Right ventricle myocardium inferior (tissue), 1 donor: Measurements from ENCODE around the gene SMTNL2. TPM values are rescaled to one million over a fixed set of nuclear protein-coding genes. Genes with fewer than 3 reads are reported as not detected.

Source experiments
- ATAC-seq: fragments of 200-7000 bp; cut with Tn5 transposase; one replicate; pipeline ENCODE4 v1.9.1; 2020; ENCODE audit warnings: mild to moderate bottlenecking, moderate library complexity
- DNase-seq: peaks from one replicate; pipeline ENCODE4 v3.0.0; 2021; ENCODE audit errors: missing footprints
- intact Hi-C: fragments of 100-400 bp; cut with DNase I; formaldehyde crosslinking; loops from one replicate; pipeline ENCODE4 v1.11.0; 2022
- long read RNA-seq: library from polyadenylated mRNA; unstranded; transcript quantifications from one replicate; pipeline ENCODE4 v2.0.0, GENCODE V29; 2021
- total RNA-seq: library from RNA; stranded (reverse); fragmentation: NEBNext Ultra II Directional; extraction: Animal tissue kit (Norgen Biotek cat#: 25700); gene quantifications from one replicate; pipeline ENCODE4 v1.2.1, GENCODE V29; 2021
- donor health status: DM: no; HTN: yes; CAD: no; lungs with severe emphysema.

SMTNL2 gene
- 48.6 TPM for total RNA-seq
- long read RNA-seq, transcript SMTNL2-202 (8 exons, 2,280 nt) = major isoform, 16 of 37 reads
- long read RNA-seq, partial matches to known transcripts = 7 of 37 reads
- long read RNA-seq, other reads (novel, unspliced or antisense) = 12 of 37 reads

DNA sequence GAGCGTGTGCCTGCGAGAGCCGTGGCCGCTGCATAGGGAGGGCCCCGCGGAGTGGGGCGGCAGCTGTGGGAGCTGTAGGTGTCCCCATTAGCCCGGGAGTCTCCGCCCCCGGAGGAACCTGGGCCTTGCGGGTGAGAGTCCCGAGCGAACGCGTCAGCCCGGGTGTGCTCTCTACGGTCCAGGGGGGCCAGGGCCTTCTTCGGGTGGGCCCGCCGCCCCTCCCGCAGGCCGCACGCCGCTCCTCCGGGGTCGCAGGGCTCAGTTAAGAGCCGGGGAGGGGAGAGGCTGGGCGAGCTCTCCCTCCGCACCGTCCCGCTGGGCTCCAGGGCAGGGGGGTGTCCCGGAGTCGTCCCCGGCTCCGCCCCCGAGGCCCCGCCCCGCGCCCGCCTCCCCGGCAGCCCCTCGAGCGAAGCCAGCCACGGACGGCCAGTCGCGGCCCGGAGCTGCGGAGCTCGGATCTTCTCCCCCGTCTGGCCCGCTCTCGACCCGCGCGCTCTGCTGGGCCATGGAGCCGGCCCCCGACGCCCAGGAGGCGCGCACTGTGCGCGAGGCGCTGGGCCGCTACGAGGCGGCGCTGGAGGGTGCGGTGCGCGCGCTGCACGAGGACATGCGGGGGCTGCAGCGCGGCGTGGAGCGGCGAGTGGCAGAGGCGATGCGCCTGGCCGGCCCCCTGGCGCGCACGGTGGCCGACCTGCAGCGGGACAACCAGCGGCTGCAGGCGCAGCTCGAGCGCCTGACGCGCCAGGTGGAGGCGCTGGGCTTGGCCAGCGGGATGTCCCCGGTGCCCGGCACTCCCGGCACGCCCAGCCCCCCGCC is at the start of gene SMTNL2:
TSS of gene SMTNL2 (plus strand) at position 429 of the 816 bp plus-strand sequence. CDS start at position 506, 77 bp downstream.
- intact Hi-C loops = loop anchor here (2.0 kb wide), 1 partner anchor 20 kb away; no protein-coding TSS in a partner anchor

DNA sequence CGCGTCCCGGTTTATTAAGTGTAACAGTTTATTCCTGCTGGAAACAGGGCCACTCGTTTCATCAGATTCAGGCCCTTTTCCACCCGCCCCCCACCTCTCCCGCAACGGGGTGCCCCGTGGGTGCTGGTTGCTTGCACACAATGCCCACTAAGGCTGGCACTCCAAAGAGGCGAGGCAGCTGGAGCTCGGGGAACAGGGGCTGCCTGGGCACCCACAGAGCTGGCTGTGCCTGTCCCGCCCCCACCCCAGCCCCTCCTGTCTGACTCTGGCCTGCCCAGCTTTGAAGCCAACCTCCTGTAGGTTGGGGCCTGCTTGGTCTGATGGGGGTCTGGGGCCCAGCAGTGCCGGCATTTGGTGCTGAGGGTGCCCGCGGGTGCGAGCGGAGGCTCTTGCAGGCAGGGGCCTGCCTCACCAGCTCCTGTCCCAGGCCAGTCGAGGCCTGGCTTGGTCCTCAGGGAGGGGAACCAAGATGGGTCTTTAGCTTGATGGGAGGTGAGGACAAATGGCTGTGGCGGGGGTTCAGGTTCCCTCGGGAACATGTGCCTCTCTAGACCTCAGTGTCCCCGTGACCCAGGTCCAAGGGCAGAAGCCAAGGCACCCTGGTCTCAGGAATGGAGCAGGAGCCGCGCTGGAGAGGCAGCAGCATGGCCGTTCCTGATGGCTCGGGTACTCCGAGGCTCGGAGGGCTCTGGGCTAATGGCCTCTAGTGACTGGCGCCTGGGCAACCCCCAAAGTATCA is 49.2 kb upstream of the SMTNL2 start:
- intact Hi-C loops = loop anchor here (10.0 kb wide), 1 partner anchor 60 kb away; no protein-coding TSS in a partner anchor
- no peak for DNase-seq
- ATAC-seq = no peak

More for the DNA sequence above, at the start of gene SMTNL2:
- DNase-seq (no peak), ATAC-seq (peak; percentile 84)

DNA sequence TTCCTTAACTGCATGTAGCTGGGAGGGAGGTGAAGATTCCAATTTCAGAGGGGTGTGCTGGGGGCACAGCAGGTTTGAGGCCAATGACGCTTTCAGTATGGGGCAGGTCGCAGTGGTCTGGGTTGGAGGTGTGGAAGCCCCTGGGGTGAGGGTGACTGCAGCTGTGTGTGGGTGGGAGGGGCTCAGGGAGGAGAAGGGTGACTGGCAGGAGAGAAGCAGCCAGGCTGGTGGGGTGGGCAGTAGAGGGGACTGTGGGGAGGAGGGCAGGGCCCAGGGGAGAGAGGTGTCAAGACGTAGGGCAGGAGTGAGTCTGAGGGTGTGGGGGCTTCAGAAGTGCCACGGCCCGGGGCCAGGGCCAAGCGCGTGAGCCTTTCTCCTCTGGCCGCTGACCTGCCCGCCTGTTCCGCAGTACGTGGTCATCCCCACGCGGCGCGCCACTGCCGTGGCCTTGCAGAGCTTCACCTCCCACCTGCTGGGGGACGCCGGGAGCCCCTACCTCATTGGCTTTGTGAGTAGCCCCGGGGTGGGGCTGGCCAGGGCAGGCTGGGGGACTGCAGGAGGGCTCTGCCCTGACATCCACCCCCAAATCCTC is 48.6 kb upstream of the SMTNL2 start:
- ATAC-seq = no peak
- intact Hi-C loops = loop anchor here (2.0 to 10.0 kb wide), 2 partner anchors 35 to 61 kb away; no protein-coding TSS in a partner anchor
- no peak for DNase-seq

DNA sequence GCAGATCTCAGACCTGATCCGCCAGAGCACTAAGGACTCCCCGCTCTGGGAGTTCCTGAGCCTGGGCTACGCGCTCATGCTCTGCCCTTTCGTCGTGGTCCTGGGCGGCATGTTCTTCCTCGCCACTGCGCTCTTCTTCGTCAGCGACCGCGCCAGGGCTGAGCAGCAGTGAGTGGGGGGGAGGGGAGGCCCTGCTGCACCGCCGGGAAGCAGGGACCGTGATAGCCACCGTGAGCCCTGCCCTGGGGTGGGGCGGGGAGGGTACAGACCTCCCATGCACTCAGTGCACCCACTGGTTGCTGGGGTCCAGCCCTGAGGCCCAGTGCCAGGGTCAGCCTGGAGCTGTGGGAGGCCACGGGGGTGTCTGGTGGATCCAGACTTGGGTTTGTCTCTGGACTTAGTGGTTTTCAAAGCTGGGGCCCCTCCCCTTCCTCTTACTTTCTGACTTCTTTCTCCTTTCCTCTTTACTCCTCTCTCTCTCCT is 48.0 kb upstream of the SMTNL2 start:
- ATAC-seq (peak; percentile 11), DNase-seq (peak; percentile 50)
- intact Hi-C loops = loop anchor here (2.0 to 10.0 kb wide), 2 partner anchors 35 to 61 kb away; no protein-coding TSS in a partner anchor

DNA sequence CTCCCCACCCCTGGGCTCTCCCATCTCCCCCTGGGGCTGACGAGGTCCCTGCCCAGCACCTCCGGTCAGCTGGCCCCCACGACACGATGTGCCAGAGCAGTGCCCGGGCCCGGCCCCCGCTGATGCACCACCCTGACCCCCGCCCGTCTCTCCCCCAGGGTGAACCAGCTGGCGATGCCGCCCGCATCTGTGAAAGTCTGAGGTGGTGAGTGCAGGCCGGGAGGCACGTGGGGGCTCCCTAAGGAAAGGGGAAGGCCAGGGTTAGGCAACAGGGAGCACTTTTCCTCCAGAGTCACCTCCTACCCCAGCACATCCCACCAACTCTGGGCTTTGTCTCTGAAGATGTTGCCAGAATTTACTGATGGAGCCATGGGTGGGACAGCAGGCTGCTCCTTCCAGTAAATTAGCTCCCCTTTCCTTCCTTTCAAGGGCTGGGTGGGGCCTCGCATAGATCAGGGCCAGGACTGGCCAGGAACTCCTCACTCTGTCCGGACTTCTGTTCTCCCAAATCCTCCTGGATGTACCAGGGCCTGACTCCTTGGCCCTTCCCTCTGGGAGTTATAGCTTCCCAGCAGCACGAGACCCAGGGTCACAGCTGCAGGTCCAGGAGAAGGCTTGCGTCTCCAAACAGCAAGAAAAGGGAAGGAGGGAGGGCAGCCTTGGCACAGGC is 47.5 kb upstream of the SMTNL2 start:
- peak; percentile 64 for DNase-seq
- peak; percentile 49 for ATAC-seq
- intact Hi-C loops = loop anchor here (2.0 to 10.0 kb wide), 2 partner anchors 36 to 62 kb away; no protein-coding TSS in a partner anchor

DNA sequence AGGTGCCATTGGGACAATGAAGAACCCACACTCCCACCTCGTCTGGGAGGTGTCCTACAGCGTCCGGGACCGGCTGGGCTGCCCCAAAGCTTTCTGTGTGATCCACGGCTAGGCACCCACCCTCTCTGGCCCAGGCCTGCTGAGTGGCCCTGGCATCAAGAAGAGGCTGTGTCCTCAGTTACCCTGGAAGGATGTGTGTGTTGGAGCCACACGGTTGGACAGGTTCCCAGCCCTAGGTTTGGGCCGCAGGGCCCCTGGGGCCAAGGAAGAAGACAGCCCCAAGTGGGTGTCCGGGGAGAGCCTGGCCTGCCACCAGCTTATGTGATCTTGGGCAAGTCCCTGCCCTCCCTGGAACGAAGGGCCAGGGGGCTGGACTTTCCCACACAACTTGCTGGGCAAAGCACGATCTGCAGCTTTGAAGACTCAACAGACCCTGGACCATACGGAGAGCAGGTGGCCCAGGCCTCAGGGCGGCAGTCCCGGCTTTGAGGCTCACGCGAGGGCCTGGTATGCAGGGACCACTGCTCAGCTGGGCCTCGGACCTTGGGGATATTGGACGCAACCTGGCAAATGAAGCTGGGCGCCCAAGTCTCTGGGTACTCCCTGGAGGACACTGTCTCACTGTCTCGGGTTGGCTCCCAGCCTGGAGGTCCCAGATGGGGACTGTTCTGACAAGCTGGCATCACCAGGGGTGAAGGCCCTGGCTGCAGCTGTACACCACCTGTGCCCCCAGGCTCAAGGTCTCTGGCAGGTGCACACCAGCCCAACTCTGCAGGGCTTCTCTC is 46.7 kb upstream of the SMTNL2 start:
- intact Hi-C loops = loop anchor here (2.0 to 10.0 kb wide), 2 partner anchors 37 to 63 kb away; no protein-coding TSS in a partner anchor
- ATAC-seq = peak; percentile 19
- peak; percentile 70 for DNase-seq

DNA sequence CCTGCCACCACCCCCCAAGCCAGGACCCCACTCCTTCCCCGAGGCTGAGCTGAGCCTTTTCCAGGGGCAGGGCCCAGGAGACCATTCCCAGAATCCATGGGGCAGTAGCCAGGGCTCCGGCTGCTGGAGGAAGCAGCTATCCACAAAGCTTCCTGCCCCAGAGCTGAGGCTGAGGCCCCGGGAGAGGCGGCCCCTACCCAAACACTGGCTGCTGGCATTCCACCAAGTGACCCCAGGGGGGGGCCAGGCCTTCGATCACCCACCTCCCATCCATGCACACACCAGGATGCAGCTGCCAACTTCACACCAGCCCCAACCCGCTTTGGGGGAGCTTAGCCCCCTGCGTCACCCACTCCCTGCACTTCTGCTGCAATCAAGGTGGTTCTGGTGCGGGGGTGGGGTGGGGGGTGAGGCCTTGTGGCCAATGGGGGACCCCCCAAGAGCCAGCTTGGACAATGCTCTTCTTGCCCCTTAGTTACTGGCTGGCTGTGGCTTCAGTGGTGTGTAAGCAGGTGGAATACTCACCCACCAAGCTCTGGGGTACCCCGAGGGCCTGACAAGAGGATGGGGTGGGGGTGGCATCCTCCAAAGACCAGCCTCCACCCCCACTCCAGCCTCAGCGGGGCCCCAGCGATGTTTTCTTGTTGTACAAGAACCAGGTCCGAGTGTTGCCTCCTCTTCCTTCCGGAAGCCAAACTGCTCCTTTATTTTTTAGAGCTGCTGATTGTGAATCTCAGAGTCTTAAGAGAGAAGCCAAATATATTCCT is 45.9 kb upstream of the SMTNL2 start:
- DNase-seq (peak; percentile 59), ATAC-seq (peak; percentile 1)
- intact Hi-C loops = loop anchor here (10.0 kb wide), 1 partner anchor 64 kb away; no protein-coding TSS in a partner anchor

DNA sequence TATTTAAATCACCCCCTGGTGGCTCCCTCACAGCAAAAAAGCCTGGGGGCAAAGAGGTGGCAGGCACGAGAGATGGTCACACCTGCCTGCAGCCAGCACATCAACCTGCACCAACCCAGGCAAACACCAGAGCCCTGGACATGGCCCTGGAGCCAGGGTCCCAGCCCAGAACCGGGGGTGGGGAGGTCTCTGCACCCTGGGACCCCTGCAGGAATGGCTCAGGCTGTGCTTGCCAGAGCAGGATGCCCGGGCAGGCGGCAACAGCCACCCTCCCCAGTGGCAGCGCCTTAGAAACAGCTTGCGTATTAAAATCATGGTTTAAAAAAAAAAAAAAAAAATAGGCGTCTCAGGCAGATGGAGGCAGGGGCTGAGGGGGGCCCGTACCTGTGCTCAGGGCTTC is 45.3 kb upstream of the SMTNL2 start:
- intact Hi-C loops = loop anchor here (10.0 kb wide), 1 partner anchor 64 kb away; no protein-coding TSS in a partner anchor
- DNase-seq = peak; percentile 31

DNA sequence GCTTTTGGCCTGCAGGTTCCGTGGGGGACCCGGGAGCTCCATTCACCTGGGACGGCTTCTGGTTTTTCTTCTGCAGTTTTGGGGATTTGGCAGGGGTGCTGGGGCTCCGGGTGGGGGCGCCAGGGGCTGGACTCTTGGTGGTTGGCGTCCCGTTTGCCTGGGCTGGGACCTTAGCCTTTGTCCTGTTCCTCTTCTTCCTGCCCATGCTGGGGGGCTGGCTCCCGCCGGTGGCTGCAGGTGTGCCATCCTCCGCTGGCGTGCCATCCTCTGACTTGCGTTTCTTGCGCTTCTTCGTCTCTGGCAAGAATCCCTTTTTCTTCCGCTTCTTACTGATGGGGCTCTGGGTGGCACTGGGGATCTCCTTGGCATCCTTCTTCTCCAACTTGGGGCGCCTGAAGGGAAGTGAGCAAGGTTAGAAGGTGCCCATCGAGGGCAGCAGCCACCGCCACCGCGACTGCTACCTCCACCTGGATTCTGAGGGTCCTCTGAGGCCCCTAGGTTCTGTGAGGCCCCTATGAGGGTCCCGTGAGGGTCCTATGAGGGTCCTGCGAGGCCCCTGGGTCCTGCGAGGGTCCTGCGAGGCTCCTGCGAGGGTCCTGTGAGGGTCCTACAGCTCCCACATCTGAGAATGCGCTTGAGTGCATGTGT is 44.6 kb upstream of the SMTNL2 start:
- ATAC-seq = no peak
- intact Hi-C loops = loop anchor here (5.0 to 10.0 kb wide), 2 partner anchors 65 to 117 kb away; no protein-coding TSS in a partner anchor
- peak; percentile 37 for DNase-seq

More for the DNA sequence above, 45.3 kb upstream of the SMTNL2 start:
- no peak for ATAC-seq

DNA sequence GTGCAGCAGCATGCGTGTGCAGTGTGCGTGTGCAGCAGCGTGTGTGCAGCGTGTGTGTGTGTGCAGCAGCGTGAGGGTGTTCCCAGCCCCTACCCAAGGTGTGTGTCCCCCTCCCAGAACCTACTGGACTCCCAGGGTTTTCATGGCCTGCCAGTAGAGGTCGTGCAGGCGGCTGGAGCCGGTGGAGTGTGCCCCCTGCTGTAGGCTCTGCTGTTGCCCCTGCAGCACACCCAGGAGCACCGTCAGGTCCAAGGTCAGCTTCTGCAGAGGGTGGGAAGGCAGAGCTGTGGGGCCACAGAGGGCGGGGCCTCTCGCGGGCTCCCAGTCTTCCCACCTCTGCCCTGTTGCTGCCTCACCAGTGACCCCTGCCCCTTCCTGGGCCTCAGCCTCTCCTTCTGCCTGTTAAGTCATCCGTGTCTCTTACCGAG is 44.1 kb upstream of the SMTNL2 start:
- no peak for DNase-seq
- intact Hi-C loops = loop anchor here (5.0 kb wide), 1 partner anchor 118 kb away; no protein-coding TSS in a partner anchor
- no peak for ATAC-seq

DNA sequence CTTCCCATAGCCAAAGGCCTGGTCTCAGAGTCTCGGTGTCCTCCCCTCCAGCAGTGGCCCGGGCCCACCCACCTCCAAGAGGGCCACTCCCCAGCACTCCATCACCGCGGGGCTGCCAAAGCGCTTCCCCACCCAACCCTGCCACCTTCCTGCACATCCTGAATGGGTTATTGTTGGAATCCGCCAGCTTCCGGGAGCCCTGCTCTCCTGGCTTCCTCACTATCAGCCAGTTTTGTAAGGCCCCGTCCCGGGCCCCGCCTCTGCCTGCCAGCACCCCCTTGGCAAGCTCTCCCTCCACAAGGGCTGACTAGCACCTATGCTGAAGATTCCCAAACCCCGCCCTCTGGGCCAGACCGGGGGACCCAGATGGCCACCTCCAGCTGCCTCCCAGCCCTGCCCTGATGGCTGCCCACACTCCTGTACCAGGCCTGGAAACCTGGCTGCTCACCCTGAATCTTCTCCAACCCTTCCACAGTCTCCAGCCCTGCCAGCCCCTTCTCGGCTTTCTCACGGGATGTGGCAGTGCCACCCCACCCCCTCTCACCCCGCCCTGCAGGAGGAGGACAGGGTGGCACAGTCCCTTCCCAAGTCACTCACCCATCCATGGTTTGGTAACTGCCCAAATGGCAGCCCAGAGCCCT is 43.5 kb upstream of the SMTNL2 start:
- ATAC-seq = no peak
- DNase-seq = peak; percentile 68
- intact Hi-C loops = loop anchor here (5.0 kb wide), 1 partner anchor 119 kb away; no protein-coding TSS in a partner anchor

DNA sequence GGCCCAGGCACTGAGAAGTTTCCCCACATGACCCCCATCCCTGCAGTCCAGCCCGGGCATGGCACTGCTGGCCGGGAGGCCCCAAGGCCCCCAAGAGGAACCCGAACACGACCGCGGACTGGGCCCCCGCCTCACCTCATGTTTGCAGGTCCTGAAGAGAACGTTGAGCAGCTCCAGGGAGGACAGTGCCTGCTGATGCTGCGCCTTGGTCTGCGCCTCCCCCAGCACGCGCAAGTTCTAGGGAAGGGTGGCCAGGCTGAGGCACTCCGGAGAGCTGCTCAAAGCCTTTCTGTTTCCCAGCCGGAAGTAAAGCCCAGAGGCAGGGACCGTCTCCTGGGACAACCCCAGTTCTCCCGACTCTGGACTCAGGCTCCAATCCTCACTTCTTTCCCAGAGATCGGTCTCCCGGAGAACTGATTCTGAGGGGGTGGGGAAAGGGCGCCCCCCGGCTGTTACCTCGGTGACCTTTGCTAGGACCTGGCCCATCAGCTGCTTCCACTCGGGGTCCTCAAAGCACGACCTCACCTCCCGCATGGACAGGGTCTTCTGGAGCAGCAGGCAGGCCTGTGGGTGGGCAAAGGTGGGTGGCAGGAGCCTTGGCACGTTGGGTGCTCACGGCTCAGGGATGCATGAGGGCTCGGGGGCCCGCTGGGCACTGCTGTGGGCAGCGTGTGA is 42.9 kb upstream of the SMTNL2 start:
- peak; percentile 74 for DNase-seq
- intact Hi-C loops = loop anchor here (5.0 kb wide), 1 partner anchor 119 kb away; no protein-coding TSS in a partner anchor
- ATAC-seq = no peak

DNA sequence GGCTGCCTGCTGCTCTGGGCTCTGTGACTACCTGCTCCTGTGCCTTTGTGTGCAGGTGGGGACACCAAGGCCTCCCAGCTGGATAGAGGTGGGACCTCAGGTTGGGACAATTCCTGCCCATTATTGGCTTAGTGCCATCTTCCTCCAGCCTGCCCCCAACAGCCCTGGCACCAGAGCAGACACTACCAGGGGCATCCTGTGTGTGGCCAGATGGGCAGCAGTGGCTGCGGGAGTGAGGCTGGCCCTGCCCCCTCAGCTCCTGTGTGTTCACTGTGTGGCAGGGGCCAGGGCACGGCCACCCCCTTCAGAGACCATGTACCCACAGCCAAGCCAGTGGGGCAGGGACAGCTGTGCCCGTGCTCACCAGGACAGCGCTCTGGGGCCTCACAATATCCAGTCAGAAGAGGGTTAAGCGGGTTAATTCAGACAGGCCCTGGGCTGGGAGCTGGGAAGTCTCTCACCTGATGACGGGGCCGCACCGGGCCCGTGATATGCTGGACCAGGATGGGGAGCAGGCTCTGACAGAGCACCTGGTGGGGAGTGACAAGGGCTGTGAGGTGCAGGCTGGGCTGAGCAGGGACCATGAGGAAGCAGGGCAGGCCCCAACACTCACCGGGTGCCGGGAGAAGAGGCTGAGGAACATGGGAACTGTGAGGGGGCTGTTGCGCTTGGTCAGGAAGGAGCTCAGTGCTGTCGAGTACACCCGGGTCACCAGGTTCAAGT is 42.2 kb upstream of the SMTNL2 start:
- intact Hi-C loops = loop anchor here (5.0 kb wide), 1 partner anchor 120 kb away; no protein-coding TSS in a partner anchor
- ATAC-seq (no peak), DNase-seq (peak; percentile 32)

DNA sequence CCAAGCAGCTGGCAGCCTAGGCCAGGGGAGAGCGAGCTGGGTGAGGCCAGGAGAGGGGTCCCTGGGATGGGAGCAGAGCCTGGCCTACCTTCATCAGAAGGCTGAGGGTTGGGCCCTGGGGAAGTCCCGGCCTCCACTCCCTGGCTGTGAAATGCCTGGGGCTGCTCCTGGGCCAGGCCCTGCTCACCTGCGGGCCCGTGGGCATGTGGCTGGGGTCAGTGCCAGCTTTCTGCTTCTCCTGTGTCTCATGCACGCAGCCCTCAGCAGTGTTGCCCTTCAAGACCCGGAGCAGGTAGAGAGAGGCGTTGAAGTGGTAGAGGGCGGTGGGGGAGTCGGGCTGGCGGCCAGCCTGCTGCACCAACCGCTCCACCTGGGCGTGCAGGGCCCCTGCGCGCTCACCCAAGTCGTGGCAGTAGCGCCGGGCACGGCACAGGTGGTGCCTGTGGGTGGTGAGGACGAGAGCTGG is 41.6 kb upstream of the SMTNL2 start:
- intact Hi-C loops = loop anchor here (5.0 kb wide), 1 partner anchor 120 kb away; no protein-coding TSS in a partner anchor
- DNase-seq (peak; percentile 34), ATAC-seq (no peak)
